ENCODE results near the gene ARHGAP12.

DNA sequence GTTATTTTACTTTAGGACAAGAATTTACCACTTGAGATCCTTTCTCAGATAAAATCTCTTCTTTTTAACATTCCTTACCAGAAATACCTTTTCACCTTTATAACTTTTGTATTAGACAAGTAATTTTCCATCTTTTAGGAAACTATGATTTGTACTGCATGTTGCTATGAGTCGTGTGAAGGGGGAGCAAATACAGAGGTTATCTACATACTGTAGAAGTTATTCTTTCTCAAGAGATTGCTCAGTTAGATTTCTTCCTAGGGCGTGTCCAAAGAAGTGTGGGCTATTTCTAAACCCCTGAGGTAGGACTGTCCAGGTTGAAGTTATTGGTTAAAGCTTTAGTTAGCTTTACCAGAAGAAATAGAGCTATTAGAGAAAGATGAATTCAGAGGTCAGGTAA lies 30.2 kb upstream of the ARHGAP12 start:
- TF ChIP-seq POLR2A (IDR thresholded peaks at IDR 0.05; ENCODE audit: low read length) (no peak), GATA1 (IDR thresholded peaks at IDR 0.05; ENCODE audit: low read depth, low read length) (no peak)
